Panc1 (cell line): ENCODE measurements around the gene RHOA.

Experiments used
- CTCF ChIP-seq: fragments of 450-650 bp; IDR thresholded peaks from 2 replicates; pipeline ENCODE4 v1.5.1; 2017; ENCODE audit warnings: mild to moderate bottlenecking
- POLR2AphosphoS5 ChIP-seq: IDR thresholded peaks from 2 replicates; pipeline ENCODE4 v1.6.1; 2012; ENCODE audit warnings: mild to moderate bottlenecking, low read depth, low read length, moderate library complexity
- REST ChIP-seq, 2 experiments: IDR thresholded peaks; 2 replicates each; pipeline ENCODE4 v1.6.1; 2011 to 2012; ENCODE audit warnings: low read depth in 2 of 2, control low read depth in 1 of 2, low read length in 1 of 2, mild to moderate bottlenecking in 1 of 2, moderate library complexity in 1 of 2; ENCODE audit not compliant: insufficient read depth in 1 of 2
- TCF7L2 ChIP-seq: IDR thresholded peaks from 2 replicates; pipeline ENCODE4 v1.6.1; 2011; ENCODE audit warnings: mild to moderate bottlenecking, low read depth, low read length, inconsistent platforms

GRCh38 chr3:49417516-49418120 lies 5.8 kb upstream of the RHOA start:
- TF ChIP-seq REST (IDR thresholded peaks at IDR 0.05; ENCODE audit: insufficient read depth in 1 of 2, low read depth in 2 of 2, low read length in 1 of 2) (no peak), POLR2AphosphoS5 (no peak; the same call in 1 of the 2 replicates), CTCF (no peak), TCF7L2 (no peak)
